GM19351 (cell line): ENCODE results near the gene SHH.

Experiments
- ATAC-seq: cut with Tn5 transposase; IDR thresholded peaks from one replicate; pipeline ENCODE4 v1.9.1; 2021; ENCODE audit warnings: mild to moderate bottlenecking, moderate library complexity; ENCODE audit not compliant: unreplicated experiment

The SHH gene

DNA sequence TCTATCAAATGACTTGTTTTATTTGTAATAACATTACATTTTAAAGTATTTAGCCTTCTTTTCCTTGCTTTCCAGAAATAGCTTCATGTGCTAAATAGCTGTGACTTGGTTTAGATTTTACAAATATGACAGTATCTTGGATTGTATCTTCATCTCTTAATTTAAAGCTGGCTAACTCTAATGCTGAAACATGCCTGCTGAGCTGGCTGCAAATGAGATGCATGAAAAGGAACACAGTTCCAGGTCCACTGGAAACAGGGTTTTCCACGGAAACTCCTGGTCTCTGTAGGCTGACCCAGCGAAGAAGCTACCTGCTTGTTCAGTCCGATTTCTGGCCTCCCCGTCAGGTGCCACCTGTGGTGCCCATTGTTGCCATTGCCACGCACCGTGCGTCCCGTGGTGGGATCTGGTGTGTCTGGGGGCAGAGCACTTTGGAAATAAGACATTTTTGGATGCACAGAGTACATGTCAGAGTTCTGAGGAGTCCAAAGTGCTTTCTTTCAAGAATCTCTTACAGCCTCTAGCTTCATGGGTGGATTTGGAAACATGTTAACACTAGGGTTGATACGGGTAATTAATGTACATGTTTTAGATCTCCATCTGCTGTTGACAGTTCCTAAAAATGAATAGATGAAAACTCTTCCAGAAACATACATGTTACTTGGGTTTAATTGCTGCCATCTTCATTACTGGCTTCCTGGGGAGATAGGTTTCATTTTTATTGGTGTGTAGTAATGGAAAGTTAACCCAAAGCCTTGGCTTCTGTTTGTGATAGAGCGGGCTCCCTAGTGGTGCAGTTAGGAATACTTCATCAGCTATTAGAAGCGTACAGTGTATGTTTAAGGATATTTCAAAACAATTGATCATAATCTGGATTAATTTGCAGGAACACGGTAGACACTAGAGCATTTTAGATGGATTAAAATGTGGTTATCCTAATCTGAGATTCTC lies 45.0 kb downstream of the SHH start:
- ATAC-seq, result no peak

DNA sequence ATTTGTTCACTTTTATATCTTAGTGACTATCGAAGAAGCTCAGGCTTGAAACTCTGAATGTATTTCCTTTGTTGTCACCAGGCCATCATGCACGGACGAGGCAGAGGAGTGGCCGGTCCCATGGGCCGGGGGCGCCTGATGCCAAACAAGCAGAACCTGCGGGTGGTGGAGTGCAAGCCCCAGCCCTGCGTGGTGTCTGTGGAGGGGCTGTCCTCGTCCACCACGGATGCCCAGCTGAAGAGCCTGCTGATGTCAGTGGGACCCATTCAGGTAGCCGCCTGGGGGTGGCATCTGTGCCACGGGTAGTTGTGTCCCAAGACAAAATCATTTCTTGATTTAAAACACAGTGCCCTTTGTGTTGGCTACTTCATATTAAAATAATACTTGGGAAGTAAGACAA lies 45.9 kb downstream of the SHH start:
- no peak for ATAC-seq

DNA sequence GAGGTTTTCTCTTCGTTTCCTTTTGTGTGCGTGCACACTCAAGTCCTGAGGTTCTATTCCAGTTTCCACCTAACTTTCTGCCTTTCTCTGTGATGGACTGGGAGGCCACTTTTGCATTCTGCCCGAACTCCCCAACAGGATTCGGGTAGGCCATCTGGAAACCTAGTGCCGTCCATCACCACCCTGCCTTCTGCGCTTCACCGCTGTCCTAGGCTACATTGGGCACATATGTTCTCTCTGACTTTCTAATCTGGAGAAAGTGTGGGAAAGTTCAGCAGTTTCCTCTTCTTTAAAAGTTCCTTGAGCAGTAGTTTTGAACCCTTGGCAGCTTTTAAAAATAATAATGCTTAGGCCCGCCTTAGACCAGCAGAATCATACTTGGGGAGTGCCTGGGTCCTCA lies 46.8 kb downstream of the SHH start:
- ATAC-seq, result no peak

DNA sequence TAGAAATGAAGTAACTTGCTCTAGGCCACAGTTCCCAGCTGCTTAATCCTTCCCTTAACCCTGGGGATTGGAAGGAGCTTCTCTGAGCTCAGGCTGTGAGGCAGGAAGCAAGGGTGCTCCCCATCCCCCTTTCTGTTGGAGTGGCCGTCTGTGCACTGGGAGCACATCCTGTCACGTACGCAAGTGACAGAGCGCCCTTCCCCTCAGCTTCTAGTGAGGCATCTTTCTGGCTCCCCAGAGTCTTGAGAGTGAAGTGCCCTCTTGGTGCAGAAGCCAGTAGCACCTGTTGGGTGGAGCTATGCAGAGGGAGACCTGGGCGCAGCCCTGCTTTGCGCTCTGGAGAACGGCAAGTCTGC lies 47.8 kb downstream of the SHH start:
- ATAC-seq, result no peak

DNA sequence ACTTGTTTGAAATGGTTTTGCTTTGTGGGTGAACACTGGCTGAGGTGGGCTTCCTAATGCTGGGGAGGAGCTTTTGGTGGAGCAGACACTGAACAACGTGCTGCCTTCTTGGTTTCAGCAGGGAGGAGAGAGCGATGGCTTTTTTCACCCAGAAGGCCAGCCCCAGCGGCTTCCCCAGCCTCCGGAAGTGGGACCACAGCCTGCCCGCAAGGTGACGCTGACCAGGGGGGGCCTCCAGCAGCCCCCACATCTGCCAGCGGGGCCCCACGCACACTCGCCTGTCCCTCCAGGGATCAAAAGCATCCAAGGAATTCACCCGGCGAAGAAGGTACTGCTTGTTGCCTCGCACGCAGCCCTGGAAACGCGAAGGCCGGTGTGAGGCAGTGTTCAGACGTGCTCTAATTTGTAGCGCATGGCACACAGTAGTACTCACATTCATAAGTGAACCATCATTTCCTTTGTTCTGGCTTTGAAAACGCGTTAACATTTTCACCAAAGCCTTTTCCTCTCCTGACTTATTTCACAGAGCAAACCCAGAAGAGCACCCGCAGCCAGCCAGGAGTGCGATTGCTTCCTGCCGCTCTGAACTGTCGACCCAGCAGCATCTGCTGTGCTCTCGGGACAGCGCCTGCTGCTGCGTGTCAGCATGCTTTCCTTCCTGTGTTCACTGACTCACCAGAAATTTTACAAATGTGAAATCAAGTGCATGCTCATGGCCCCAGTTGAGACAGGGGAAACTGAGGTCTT lies 48.4 kb downstream of the SHH start:
- ATAC-seq, result no peak

DNA sequence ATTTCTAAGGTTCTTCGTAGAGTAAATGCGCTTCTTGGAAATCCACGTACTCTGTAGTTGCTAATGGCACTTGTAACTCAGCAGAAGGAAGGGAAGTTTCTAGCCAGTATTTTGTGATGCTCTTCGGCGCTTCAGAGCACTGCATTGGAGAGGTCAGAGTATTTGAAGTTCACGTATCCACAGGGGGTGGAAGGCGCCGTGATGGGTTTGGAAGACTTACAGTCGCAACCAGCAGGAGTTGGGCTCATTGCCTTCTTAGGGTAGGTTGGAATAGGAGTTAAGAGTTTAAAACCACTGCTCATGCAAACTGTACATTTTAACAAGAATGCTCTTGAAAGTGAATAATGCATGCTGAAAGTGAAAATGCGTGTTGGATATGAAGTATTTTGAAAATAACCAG lies 49.1 kb downstream of the SHH start:
- no peak for ATAC-seq

DNA sequence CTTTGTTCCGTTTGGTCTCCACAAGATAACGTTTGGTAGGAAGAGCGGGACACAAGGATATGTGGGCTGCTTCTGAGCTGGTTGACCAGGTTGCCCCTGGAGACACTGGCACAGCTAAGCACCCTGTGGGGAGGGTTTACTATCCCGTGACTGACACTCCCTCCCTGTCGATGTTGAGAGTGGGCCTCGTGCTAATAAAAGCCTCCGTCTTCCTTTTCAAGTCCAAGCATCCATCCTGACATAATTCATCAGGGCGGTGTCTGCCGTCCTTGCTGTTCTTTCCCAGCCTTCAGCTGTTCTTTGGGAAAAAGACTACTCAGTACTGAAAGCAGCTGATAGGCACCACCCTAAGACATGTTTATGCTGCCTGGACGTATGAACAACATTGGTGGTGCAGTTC lies 49.6 kb downstream of the SHH start:
- ATAC-seq, result no peak

DNA sequence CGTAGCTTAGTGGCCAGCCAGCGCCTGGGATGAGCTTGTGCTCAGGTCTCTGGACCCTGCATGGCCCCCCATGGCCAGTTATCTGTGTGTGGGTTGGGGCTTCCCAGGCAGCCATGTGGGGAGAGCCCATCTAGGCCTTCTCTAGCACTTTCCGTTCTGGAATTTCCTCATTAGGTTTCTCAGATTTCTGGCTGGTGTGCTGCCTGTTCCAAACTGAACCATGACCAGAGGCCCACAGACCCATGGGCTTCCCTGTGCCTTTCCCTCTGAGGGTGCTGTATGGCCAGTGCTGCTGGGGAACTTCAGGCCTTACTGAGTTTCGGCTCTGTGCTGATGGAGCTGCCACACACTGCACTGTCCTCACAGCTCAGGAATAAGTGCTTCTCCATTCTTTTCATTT lies 50.2 kb downstream of the SHH start:
- no peak for ATAC-seq

DNA sequence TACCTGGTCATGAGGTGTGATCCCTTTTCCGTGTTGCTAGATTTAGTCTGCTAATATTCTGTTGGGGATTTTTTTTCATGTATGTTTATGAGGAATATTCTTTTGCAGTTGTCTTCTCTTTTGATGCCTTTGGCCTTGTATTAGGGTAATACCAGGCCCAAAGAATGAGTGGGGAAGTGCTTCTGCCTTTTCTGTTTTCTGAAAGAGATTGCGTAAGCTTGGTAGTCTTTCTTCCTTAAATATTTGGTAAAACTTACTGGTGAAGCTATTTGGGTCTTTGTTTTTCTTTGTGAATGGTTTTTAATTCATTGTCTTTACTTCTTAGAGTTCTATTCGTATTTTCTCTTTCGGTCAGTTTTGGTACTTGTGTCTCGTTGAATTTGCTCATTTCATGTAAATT lies 51.1 kb downstream of the SHH start:
- ATAC-seq, result no peak

DNA sequence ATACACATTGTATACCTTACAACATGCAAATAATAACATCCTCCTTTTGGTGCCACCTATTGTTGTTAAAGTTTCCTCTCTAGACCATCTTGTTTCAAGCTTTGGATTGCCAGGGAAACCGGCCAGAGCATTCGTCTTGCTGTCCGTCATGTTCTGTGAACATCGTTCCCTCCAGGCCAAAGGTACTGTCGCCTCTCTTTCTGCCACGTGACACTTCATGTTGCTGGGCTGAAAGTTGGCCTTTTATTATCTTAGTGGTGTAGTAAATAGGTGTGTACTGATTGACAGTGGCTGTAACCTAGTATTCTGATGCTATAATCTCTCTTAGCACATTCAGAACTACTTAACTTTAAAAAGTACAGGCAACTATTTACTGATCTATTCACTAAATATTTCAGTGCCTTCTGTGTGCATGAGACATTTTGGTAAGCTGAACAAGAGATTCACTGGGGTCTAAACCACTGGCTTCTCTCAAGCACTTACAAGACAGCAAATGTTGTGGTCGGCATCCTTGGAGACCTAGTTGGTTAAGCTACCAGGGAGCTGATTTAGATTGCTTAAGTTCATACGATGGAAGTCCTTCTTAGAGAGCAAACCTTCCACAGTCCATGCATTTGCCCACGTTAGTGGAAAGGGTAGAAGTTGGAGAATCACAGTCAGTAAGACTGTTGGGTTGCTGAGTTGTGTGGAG lies 52.4 kb downstream of the SHH start:
- no peak for ATAC-seq

DNA sequence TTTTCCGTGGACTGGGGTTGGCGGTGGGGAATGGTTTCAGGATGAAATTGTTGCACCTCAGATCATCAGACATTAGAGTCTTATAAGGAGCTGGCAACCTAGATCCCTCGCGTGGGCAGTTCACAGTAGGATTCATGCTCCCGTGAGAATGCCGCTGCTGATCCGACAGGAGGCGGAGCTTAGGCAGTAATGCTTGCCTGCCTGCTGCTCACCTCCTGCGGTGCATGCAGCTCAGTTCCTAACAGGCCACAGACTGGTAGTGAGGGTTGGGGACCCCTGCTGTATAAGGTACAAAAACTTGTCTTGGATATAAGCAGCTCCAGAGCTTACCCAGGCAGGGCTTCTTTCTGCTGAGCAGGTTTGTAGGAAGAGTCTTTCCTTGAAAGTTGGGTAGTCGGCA lies 53.9 kb downstream of the SHH start:
- no peak for ATAC-seq

DNA sequence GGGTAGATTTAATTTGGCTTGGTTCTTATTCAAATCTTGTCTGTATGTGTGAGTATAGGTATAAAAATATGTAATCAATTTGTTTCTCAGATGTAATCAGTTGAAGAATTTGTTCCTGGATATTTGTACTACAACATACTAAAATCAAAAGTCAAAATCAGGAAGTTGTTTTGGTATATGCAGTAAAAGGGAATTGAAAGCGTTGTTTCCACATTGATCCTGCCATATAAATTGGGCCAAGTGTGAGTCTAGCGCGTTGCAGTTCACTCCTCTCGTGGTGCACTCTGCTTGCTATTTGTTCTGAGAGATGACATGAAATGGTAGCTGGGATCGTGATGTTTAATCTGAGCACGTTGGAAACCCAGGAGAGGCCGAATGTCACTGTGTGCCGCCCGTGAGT lies 55.9 kb downstream of the SHH start:
- ATAC-seq, result no peak

DNA sequence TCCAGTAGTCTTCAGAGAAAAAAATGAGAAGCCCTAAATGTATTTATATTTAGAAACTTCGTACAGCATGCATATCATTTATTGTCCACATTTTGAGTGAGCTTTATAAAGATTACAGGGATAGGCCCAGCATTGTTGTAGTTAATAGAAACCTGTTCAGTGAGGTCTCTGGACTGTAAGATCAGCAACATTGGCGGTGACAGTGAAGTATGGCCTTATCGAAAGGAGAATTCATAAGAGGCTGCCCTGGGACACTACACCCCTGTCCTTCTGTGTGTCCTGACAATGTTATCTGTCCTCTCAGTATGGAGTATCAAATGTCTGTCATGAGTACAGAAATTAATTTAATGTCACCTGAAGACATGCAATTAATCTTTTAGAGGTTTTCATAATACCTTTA lies 57.2 kb downstream of the SHH start:
- ATAC-seq, result no peak

DNA sequence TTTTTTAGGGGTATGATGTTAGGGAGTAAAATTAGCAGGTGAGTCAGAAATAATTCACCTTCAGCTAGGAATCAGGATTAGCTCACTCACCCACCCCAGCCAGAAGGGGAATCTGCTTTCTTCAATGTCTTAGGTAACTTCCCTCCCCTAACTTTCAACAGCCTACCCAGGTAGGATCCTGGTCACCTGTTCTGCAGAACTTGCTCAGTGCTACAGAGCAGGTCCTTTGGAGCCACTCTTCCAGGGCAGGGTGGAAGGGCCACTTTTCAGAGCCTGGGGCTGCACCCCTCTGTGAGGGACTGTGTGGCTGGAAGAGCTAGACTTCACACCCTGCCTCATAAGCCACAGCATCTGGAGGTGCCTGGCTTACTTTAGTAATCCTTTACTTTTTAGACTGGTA lies 58.1 kb downstream of the SHH start:
- no peak for ATAC-seq

DNA sequence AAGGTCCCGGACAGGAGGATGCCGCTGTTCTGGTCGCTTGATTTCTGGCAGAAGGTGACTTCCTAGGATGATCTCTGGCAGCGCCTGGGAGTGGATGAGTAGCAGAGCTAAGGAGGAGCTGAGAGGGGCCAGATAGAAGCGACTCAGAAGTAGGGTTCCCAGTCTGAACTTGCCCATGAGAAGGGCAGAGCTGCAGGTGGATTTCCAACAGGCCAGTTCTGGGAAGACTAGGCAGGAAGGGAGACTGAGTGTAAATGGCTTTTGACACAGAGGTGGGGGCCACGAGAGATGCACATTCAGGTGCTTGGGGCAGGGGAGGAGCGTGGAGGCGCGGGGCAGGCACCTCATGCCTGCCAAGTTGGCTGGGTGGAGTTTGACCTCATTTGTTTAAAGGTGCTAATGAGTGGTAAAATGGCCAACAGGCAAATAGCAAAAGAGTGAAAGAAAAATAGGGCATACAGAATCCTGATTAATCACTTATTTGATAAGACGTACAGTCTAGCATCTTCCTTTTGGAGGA lies 58.8 kb downstream of the SHH start:
- ATAC-seq, result no peak

DNA sequence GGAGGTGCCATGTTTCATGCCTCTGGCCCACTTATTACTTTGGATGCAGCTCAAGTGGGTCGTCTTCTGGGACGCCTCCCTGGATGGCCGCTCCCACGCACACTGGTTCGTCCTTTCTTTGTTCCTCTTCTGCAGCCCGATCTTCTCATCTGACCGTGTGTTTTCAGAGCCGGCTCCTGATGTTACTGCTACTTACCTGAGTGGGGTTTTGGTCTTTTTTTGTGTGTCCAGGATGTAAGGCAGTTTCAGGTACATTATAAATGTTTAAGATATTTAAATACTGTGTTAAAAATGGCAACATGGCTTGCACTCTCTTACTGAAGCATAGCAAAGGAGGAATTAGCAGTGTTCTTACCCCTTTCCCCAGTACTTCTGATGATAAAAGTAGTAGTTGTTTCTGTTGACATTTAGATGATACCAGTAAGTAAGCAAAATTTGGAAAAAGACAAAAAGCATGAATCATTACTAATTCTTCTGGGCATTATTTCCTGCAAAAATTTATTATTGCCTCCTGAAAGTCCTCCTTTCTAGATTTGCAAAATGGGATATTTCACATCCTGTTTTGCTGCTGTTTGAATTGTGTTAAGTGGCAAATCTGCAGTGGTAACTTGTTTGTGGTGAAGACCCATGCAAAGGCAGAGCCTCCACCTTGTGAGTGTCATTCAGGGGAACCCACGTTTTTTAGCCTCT lies 59.4 kb downstream of the SHH start:
- peak; percentile 62 for ATAC-seq

DNA sequence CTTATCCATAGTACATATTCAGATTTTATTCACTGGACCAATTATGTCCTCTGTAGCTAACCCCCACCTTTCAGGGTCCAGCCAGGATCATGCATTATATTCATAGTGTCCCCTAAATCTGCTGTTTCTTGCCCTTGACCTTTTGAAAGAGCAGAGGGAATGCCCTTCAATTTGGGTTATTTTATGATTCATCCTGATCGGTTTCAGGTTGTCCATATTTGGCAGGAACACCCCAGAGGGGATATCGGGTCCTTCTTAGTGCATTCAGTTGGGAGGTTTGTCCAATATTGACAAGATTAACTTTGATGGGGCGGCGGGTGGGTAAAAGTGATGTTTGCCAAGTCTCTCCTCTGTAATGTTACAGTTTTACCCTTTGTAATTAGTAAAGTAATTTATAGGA lies 60.9 kb downstream of the SHH start:
- no peak for ATAC-seq

DNA sequence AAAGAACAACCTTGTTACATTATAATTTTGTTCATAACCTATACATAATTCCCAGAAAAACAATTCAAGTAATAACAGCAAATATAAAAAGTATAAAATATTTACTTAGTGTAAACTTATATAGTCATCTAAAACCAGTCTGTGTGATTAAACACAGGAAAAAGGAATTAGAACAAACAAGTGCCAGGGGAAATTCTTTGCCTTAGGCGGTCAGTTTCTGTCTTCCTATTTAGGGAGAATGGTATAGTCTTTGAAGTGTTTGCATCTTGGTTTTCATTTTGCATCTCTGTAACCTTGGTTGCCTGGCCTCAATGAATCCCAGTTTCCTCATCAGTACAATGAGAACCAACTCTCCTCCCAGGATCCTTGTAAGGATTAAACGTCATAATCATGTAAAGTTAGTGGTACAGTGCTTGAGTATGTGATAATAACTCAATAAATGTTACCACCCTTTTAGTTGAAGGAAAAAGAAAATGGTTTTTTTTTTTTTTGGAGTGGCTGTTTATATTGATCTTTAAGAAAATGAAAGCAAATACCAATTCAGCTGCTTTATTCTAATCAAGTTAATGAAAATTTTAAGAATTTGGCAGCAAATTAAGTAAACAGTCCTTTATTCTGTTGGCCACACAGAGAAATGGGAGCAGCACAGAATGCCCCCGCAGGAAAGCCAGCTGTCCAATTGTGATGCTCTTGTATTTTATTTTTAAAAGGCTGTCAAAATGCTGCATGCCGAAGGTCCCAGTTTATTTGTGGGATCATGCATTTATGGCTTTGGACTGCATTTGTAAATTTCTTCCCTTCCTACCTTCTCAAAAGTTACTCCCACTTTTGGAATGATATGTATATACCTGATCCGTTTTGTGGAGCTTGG lies 61.8 kb downstream of the SHH start:
- no peak for ATAC-seq
